Measurements from ENCODE around the gene PDZD2. TPM values are rescaled to one million over a fixed set of nuclear protein-coding genes. Genes with fewer than 3 reads are reported as not detected.
"Not testable (repeated sequence)": the region's sequence is repeated elsewhere in the genome, so short reads cannot be mapped to it uniquely, and the experiment has no call there.

The PDZD2 gene
- total and polyA plus RNA-seq, 2 experiments from 2014 or later, result 1.7 to 4.0 TPM

GRCh38 chr5:32115985-32116384 lies 477.1 kb downstream of the PDZD2 start:
- Histone ChIP-seq H3K79me2 (peaks cover 77% of the 10 kb centered on the region), H3K36me3 (replicated peaks; ENCODE audit: insufficient read depth, low read depth) (no peaks in the 10 kb centered on the region), H4K20me1 (ENCODE audit: insufficient read depth, poor library complexity, severe bottlenecking) (peaks cover 12% of the 10 kb centered on the region), H3K4me2 (no peak overlapping the region), H3K27me3 (no peaks in the 10 kb centered on the region), H3K4me1 (ENCODE audit: insufficient read depth) (no peaks in the 10 kb centered on the region), H3K27ac (no peak overlapping the region), H3K9me2 (replicated peaks; ENCODE audit: insufficient read depth) (no peaks in the 10 kb centered on the region), H3K4me3 (no peak overlapping the region), H3K9me3 (ENCODE audit: low read depth) (no peaks in the 10 kb centered on the region), H2AFZ (no peak overlapping the region)
- WGBS (ENCODE audit: low lambda C conversion rate, missing lambda C conversion rate), result 100% methylated on average over 3 of the region's 3 CpGs
- TF ChIP-seq CTCF (IDR thresholded peaks at IDR 0.05; ENCODE audit: poor library complexity) (no peak), EZH2 (IDR thresholded peaks at IDR 0.05; ENCODE audit: borderline replicate concordance) (no peak), EZH2phosphoT487 (IDR thresholded peaks at IDR 0.05; ENCODE audit: low read depth, severe bottlenecking, unreplicated experiment) (no peak)
- DNase-seq (ENCODE audit: low spot score), result no peak

GRCh38 chr5:32116574-32117313 lies 477.8 kb downstream of the PDZD2 start:
- over 99% methylated on average over 4 of the region's 4 CpGs for WGBS (ENCODE audit: low lambda C conversion rate, missing lambda C conversion rate)
- no peak for DNase-seq (ENCODE audit: low spot score)
- Histone ChIP-seq H3K4me2 (no peak overlapping the region), H3K9me2 (replicated peaks; ENCODE audit: insufficient read depth) (no peaks in the 10 kb centered on the region), H3K36me3 (replicated peaks; ENCODE audit: insufficient read depth, low read depth) (no peaks in the 10 kb centered on the region), H3K27me3 (no peaks in the 10 kb centered on the region), H4K20me1 (ENCODE audit: insufficient read depth, poor library complexity, severe bottlenecking) (peaks cover 12% of the 10 kb centered on the region), H3K4me3 (no peak overlapping the region), H3K4me1 (ENCODE audit: insufficient read depth) (no peaks in the 10 kb centered on the region), H3K79me2 (peaks cover 85% of the 10 kb centered on the region), H2AFZ (no peak overlapping the region), H3K27ac (no peak overlapping the region), H3K9me3 (ENCODE audit: low read depth) (no peaks in the 10 kb centered on the region)
- TF ChIP-seq CTCF (IDR thresholded peaks at IDR 0.05; ENCODE audit: poor library complexity), result no peak
- TF ChIP-seq EZH2 (IDR thresholded peaks at IDR 0.05; ENCODE audit: borderline replicate concordance), result no peak
- no peak for TF ChIP-seq EZH2phosphoT487 (IDR thresholded peaks at IDR 0.05; ENCODE audit: low read depth, severe bottlenecking, unreplicated experiment)

- H3K4me2 ChIP-seq; H3K36me3 ChIP-seq (replicated peaks; ENCODE audit: insufficient read depth, low read depth); DNase-seq (ENCODE audit: low spot score); H3K9me3 ChIP-seq (ENCODE audit: low read depth); H3K4me1 ChIP-seq (ENCODE audit: insufficient read depth); H3K27me3 ChIP-seq; H3K27ac ChIP-seq; H3K4me3 ChIP-seq; H3K9me2 ChIP-seq (replicated peaks; ENCODE audit: insufficient read depth); H2AFZ ChIP-seq: not testable (repeated sequence)
- 90% methylated on average over 7 of the region's 8 CpGs for WGBS (ENCODE audit: low lambda C conversion rate, missing lambda C conversion rate)
- Histone ChIP-seq H4K20me1 (ENCODE audit: insufficient read depth, poor library complexity, severe bottlenecking) (peaks cover 22% of the 10 kb centered on the region), H3K79me2 (peaks cover 86% of the 10 kb centered on the region)
These were observed 480.0 kb downstream of the PDZD2 start for GRCh38 chr5:32118922-32119321.

GRCh38 chr5:32123058-32123805 lies 484.3 kb downstream of the PDZD2 start:
- TF ChIP-seq EZH2phosphoT487 (IDR thresholded peaks at IDR 0.05; ENCODE audit: low read depth, severe bottlenecking, unreplicated experiment), result no peak
- TF ChIP-seq EZH2 (IDR thresholded peaks at IDR 0.05; ENCODE audit: borderline replicate concordance), result no peak
- Histone ChIP-seq H3K79me2 (peaks cover 93% of the 10 kb centered on the region), H3K4me1 (ENCODE audit: insufficient read depth) (no peaks in the 10 kb centered on the region), H2AFZ (no peak overlapping the region), H3K36me3 (replicated peaks; ENCODE audit: insufficient read depth, low read depth) (no peaks in the 10 kb centered on the region), H3K4me3 (no peak overlapping the region), H4K20me1 (ENCODE audit: insufficient read depth, poor library complexity, severe bottlenecking) (peaks cover 32% of the 10 kb centered on the region), H3K9me2 (replicated peaks; ENCODE audit: insufficient read depth) (no peaks in the 10 kb centered on the region), H3K9me3 (ENCODE audit: low read depth) (no peaks in the 10 kb centered on the region), H3K4me2 (no peak overlapping the region), H3K27ac (no peak overlapping the region), H3K27me3 (no peaks in the 10 kb centered on the region)
- DNase-seq (ENCODE audit: low spot score), result no peak
- WGBS (ENCODE audit: low lambda C conversion rate, missing lambda C conversion rate), result 93% methylated on average over 8 of the region's 8 CpGs

Measured in hepatocyte (in vitro differentiated cells).